Esophagus squamous epithelium (tissue), 5 donors: ENCODE measurements around the gene OBP2B. TPM values are rescaled to one million over a fixed set of nuclear protein-coding genes. Genes with fewer than 3 reads are reported as not detected.

Experiments
- DNase-seq: peaks from one replicate; lab custom pipeline; 2025; lab: John Stamatoyannopoulos, UW
- H3K27ac ChIP-seq, 4 donors: fragments of 200-600 bp; sonication (generic); one replicate each; pipeline ENCODE4 v1.5.1; 2016 to 2019; ENCODE audit warnings: mild to moderate bottlenecking in 1 of 4
- H3K27me3 ChIP-seq, 4 donors: fragments of 200-600 bp; sonication (generic); 1 replicate in 3 of 4; 2 replicates in 1 of 4; pipeline versions ENCODE4 v1.5.1 to v1.6.0; 2017 to 2021; ENCODE audit warnings: antibody characterized with exemption in 1 of 4
- H3K36me3 ChIP-seq, 3 donors: fragments of 200-600 bp; sonication (generic); one replicate each; pipeline ENCODE4 v1.5.1; 2016 to 2019
- H3K4me1 ChIP-seq, 3 donors: fragments of 200-600 bp; sonication (generic); one replicate each; pipeline ENCODE4 v1.5.1; 2017 to 2019
- H3K4me3 ChIP-seq, 4 donors: fragments of 200-600 bp; sonication (generic); 1 replicate in 3 of 4; 2 replicates in 1 of 4; pipeline ENCODE4 v1.5.1; 2016 to 2019; ENCODE audit warnings: mild to moderate bottlenecking in 2 of 4, moderate library complexity in 1 of 4
- H3K9me3 ChIP-seq, 3 donors: fragments of 200-600 bp; sonication (generic); one replicate each; pipeline ENCODE4 v1.5.1; 2016 to 2019
- CTCF ChIP-seq, 6 experiments: fragments of 450-650 bp in 4 of 6; fragments of 200-600 bp in 2 of 6; sonication (generic) in 2 of 6; IDR thresholded peaks; one replicate each; pipeline ENCODE4 v1.5.1; 2016 to 2019; ENCODE audit warnings: antibody characterized with exemption in 6 of 6, mild to moderate bottlenecking in 4 of 6, moderate library complexity in 4 of 6
- POLR2A ChIP-seq, 4 donors: fragments of 450-650 bp; IDR thresholded peaks; one replicate each; pipeline ENCODE4 v1.6.1; 2017; ENCODE audit warnings: antibody characterized with exemption in 4 of 4, mild to moderate bottlenecking in 4 of 4, moderate library complexity in 3 of 4
- WGBS, 2 donors: methylation state at CpG; one replicate each; pipeline ENCODE4 v1.1.5; 2018; 5-methylcytosine and 5-hydroxymethylcytosine counted together
- intact Hi-C: fragments of 100-400 bp; cut with DNase I; formaldehyde crosslinking; loops from one replicate; pipeline ENCODE4 v1.15.0; 2022
- total RNA-seq, 4 donors: library from RNA; depleted of rRNA; stranded (reverse); fragments of >200 nt; gene quantifications; one replicate each; pipeline ENCODE4 v1.1.0, GENCODE V29; 2016
- donor health status: DM: yes; HTN: yes; CAD: no.

Gene OBP2B
- total RNA-seq, 4 donors from 2014 or later: not detected

- Histone ChIP-seq H3K36me3 (no peaks in the 10 kb centered on the region), H3K9me3 (no peaks in the 10 kb centered on the region), H3K27me3 (peaks cover 0 to 12% (median 0%) of the 10 kb centered on the region in 4 donors), H3K27ac (no peak overlapping the region), H3K4me3 (no peak overlapping the region), H3K4me1 (peaks cover 5 to 38% (median 14%) of the 10 kb centered on the region in 3 donors)
- no peak for DNase-seq
- TF ChIP-seq CTCF (IDR thresholded peaks at IDR 0.05) (no peak), POLR2A (IDR thresholded peaks at IDR 0.05) (no peak)
- 81% methylated on average over 3 of the region's 6 CpGs; no CpG with 5 or more reads in 1 of the 2 donors for WGBS, 2 donors
- intact Hi-C loops: no loop called here
These were observed 37.9 kb upstream of the OBP2B start for GRCh38 chr9:133246991-133247390.

GRCh38 chr9:133246562-133246961 lies 37.5 kb upstream of the OBP2B start:
- TF ChIP-seq POLR2A (IDR thresholded peaks at IDR 0.05): no peak
- no peak for TF ChIP-seq CTCF (IDR thresholded peaks at IDR 0.05)
- no peaks in the 10 kb centered on the region for H3K36me3 ChIP-seq
- intact Hi-C loops: no loop called here
- no peak for DNase-seq
- peaks cover 5 to 34% (median 9%) of the 10 kb centered on the region in 3 donors for H3K4me1 ChIP-seq
- H3K9me3 ChIP-seq: no peaks in the 10 kb centered on the region
- peaks cover 0 to 12% (median 0%) of the 10 kb centered on the region in 4 donors for H3K27me3 ChIP-seq
- 79 to 93% methylated on average over 5 to 6 of the region's 16 CpGs for WGBS, 2 donors
- no peak overlapping the region for H3K27ac ChIP-seq
- H3K4me3 ChIP-seq: no peak overlapping the region

- 65 to 68% methylated on average over 8 of the region's 8 CpGs for WGBS, 2 donors
- Histone ChIP-seq H3K36me3 (no peaks in the 10 kb centered on the region), H3K27me3 (peaks cover 0 to 35% (median 0%) of the 10 kb centered on the region in 4 donors), H3K9me3 (no peaks in the 10 kb centered on the region), H3K4me3 (no peak overlapping the region), H3K27ac (no peak overlapping the region), H3K4me1 (peaks cover 17 to 29% (median 19%) of the 10 kb centered on the region in 3 donors)
- TF ChIP-seq POLR2A (IDR thresholded peaks at IDR 0.05) (no peak), CTCF (IDR thresholded peaks at IDR 0.05) (no peak)
- DNase-seq: no peak
- intact Hi-C loops: no loop called here
These were observed 33.9 kb upstream of the OBP2B start for GRCh38 chr9:133242991-133243390.

GRCh38 chr9:133242241-133242640 lies 33.2 kb upstream of the OBP2B start:
- WGBS, 2 donors: 80 to 91% methylated on average over 14 of the region's 14 CpGs
- TF ChIP-seq POLR2A (IDR thresholded peaks at IDR 0.05) (no peak), CTCF (IDR thresholded peaks at IDR 0.05) (no peak)
- H3K4me3 ChIP-seq: no peak overlapping the region
- H3K27ac ChIP-seq: no peak overlapping the region
- intact Hi-C loops: no loop called here
- H3K27me3 ChIP-seq: peaks cover 0 to 35% (median 0%) of the 10 kb centered on the region in 4 donors
- H3K36me3 ChIP-seq: no peaks in the 10 kb centered on the region
- H3K4me1 ChIP-seq: peaks cover 18 to 37% (median 25%) of the 10 kb centered on the region in 3 donors
- no peak for DNase-seq
- H3K9me3 ChIP-seq: no peaks in the 10 kb centered on the region

GRCh38 chr9:133239533-133240090 lies 30.6 kb upstream of the OBP2B start:
- peaks cover 0 to 28% (median 0%) of the 10 kb centered on the region in 4 donors for H3K27me3 ChIP-seq
- WGBS, 2 donors: 78 to 84% methylated on average over 4 to 15 of the region's 18 CpGs
- intact Hi-C loops: no loop called here
- peaks cover 21 to 35% (median 22%) of the 10 kb centered on the region in 3 donors for H3K4me1 ChIP-seq
- no peak for DNase-seq
- H3K9me3 ChIP-seq: no peaks in the 10 kb centered on the region
- H3K4me3 ChIP-seq: peak overlapping the region in 1 of 4 donors; percentile 33
- no peaks in the 10 kb centered on the region for H3K36me3 ChIP-seq
- no peak for TF ChIP-seq POLR2A (IDR thresholded peaks at IDR 0.05)
- no peak for TF ChIP-seq CTCF (IDR thresholded peaks at IDR 0.05)
- H3K27ac ChIP-seq: peak overlapping the region in 3 of 4 donors; percentile 74 to 86 (median 80)
